GM20000 (cell line): Measurements from ENCODE around the gene IRGM.

ENCODE experiments used
- DNase-seq: peaks from one replicate; pipeline ENCODE4 v3.0.0; 2012; ENCODE audit warnings: low spot score
- CTCF ChIP-seq: IDR thresholded peaks from 2 replicates; pipeline ENCODE4 v1.5.1; 2012; ENCODE audit warnings: mild to moderate bottlenecking, control low read depth; ENCODE audit errors: extremely low read depth, missing control alignments

The IRGM gene

GRCh38 chr5:150860246-150860821 lies 14.0 kb downstream of the IRGM start:
- TF ChIP-seq CTCF = no peak
- DNase-seq = no peak

- TF ChIP-seq CTCF = no peak
Observed at GRCh38 chr5:150862070-150862469, 15.7 kb downstream of the IRGM start.

GRCh38 chr5:150879358-150879757 lies 33.0 kb downstream of the IRGM start:
- no peak for TF ChIP-seq CTCF
- DNase-seq = no peak

More at GRCh38 chr5:150862070-150862469, 15.7 kb downstream of the IRGM start:
- DNase-seq = no peak

GRCh38 chr5:150895431-150896428 lies 49.4 kb downstream of the IRGM start:
- TF ChIP-seq CTCF = no peak
- DNase-seq = no peak
